Measurements from ENCODE around the gene MAZ.
A peak's percentile ranks its signal among the peaks of the same experiment; 100 is the strongest.

MAZ gene

DNA sequence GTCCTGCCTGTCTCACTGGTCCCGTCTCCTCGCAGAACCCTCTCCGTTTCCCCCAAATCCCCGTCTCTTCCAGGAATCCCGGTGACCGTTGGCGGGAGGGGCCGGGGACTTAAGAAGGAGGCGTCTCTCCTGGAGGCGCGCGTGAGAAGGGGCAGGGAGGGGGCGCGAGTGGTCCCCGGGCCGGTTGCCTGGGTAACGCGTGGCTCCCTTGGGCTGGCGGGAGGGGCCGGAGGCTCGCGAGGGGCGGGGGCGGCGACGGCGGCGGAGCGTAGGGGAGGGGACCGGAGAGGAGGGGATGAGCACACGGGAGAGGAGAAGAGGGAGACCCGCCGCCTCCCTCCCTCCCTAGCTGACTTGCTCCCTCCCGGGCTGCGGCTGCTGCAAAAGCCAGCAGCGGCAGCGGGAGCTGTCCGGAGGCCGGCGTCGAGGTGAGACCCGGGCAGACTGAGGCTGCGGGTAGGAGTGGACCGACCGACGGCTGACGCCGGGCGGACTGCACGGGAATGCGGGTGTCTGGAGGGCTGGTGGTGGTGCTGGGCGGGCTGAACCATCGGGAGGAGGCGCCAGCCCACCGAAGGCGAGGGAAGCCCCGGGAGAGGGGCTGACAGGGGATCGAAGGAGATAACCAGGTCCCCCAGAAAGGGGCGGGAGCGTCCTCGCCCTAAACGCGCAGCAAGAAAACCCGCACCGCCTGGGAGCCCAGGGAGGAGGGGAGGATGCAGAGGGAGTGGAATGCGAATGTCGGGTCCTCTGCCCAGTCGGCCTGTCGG lies 5.8 kb downstream of the MAZ start, which contains the start of gene PRRT2:
Gene PRRT2 (plus strand): TSS at position 298 of the 770 bp plus-strand sequence. CDS start 862 bp downstream, outside the sequence.
- H3K4me3 ChIP-seq (ENCODE audit: low read depth in 1 of 2, low read length in 2 of 2) = peak within 1 kb of the TSS; percentile 69 to 77
- H3K27ac ChIP-seq (ENCODE audit: low read length) = peak within 1 kb of the TSS; percentile 67
- peaks cover 25 to 82% of the 10 kb centered on the region in 2 donors for H3K4me1 ChIP-seq (ENCODE audit: control insufficient read depth in 1 of 2, insufficient read depth in 2 of 2, low read length in 2 of 2)
- peaks cover 6 to 13% of the 10 kb centered on the region in 2 donors for H3K36me3 ChIP-seq (ENCODE audit: control insufficient read depth in 1 of 2, insufficient read depth in 2 of 2, low read length in 2 of 2)
- no peaks in the 10 kb centered on the region for H3K27me3 ChIP-seq (ENCODE audit: low read depth, low read length)
- no peaks in the 10 kb centered on the region for H3K9me3 ChIP-seq (ENCODE audit: control insufficient read depth in 1 of 2, low read length in 2 of 2)

GRCh38 chr16:29812754-29813643 lies 6.7 kb downstream of the MAZ start:
- H3K36me3 ChIP-seq (ENCODE audit: control insufficient read depth in 1 of 2, insufficient read depth in 2 of 2, low read length in 2 of 2) = peaks cover 6 to 13% of the 10 kb centered on the region in 2 donors
- H3K4me1 ChIP-seq (ENCODE audit: control insufficient read depth in 1 of 2, insufficient read depth in 2 of 2, low read length in 2 of 2) = peaks cover 25 to 84% of the 10 kb centered on the region in 2 donors
- no peaks in the 10 kb centered on the region for H3K9me3 ChIP-seq (ENCODE audit: control insufficient read depth in 1 of 2, low read length in 2 of 2)
- H3K4me3 ChIP-seq (ENCODE audit: low read depth in 1 of 2, low read length in 2 of 2) = peak overlapping the region; percentile 30 to 77
- H3K27ac ChIP-seq (ENCODE audit: low read length) = no peak overlapping the region
- H3K27me3 ChIP-seq (ENCODE audit: low read depth, low read length) = no peaks in the 10 kb centered on the region

GRCh38 chr16:29813644-29814562 lies 7.6 kb downstream of the MAZ start:
- no peak overlapping the region for H3K27ac ChIP-seq (ENCODE audit: low read length)
- peak overlapping the region in 1 of 2 donors; percentile 77 for H3K4me3 ChIP-seq (ENCODE audit: low read depth in 1 of 2, low read length in 2 of 2)
- H3K27me3 ChIP-seq (ENCODE audit: low read depth, low read length) = no peaks in the 10 kb centered on the region
- peaks cover 2 to 14% of the 10 kb centered on the region in 2 donors for H3K36me3 ChIP-seq (ENCODE audit: control insufficient read depth in 1 of 2, insufficient read depth in 2 of 2, low read length in 2 of 2)
- no peaks in the 10 kb centered on the region for H3K9me3 ChIP-seq (ENCODE audit: control insufficient read depth in 1 of 2, low read length in 2 of 2)
- H3K4me1 ChIP-seq (ENCODE audit: control insufficient read depth in 1 of 2, insufficient read depth in 2 of 2, low read length in 2 of 2) = peaks cover 17 to 75% of the 10 kb centered on the region in 2 donors

DNA sequence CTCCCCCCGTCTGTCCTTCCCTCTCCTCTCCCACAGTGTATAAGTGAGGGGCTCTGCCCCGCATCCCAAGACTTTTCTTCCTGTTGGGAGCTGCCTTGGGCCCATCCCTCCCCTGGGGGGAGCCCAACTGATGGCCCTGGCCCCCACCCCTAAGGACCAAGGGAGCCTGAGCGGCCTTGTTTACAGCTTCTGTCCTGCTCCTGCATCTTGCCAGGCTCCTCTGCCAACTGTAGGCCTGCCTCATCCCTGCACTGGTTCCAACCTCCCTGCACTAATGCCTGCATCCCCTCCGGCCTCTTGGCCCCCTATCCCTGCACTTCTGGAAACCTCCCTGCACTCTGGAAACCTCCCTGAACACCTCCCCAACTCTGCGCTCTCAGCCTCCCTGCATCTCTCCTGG lies 8.3 kb downstream of the MAZ start:
- peaks cover 4 to 12% of the 10 kb centered on the region in 2 donors for H3K36me3 ChIP-seq (ENCODE audit: control insufficient read depth in 1 of 2, insufficient read depth in 2 of 2, low read length in 2 of 2)
- H3K27ac ChIP-seq (ENCODE audit: low read length) = no peak overlapping the region
- H3K9me3 ChIP-seq (ENCODE audit: control insufficient read depth in 1 of 2, low read length in 2 of 2) = no peaks in the 10 kb centered on the region
- peak overlapping the region in 1 of 2 donors; percentile 85 for H3K4me3 ChIP-seq (ENCODE audit: low read depth in 1 of 2, low read length in 2 of 2)
- no peaks in the 10 kb centered on the region for H3K27me3 ChIP-seq (ENCODE audit: low read depth, low read length)
- H3K4me1 ChIP-seq (ENCODE audit: control insufficient read depth in 1 of 2, insufficient read depth in 2 of 2, low read length in 2 of 2) = peaks cover 12 to 73% of the 10 kb centered on the region in 2 donors

GRCh38 chr16:29815032-29815721 lies 8.8 kb downstream of the MAZ start:
- Histone ChIP-seq H3K9me3 (ENCODE audit: control insufficient read depth in 1 of 2, low read length in 2 of 2) (no peaks in the 10 kb centered on the region), H3K27ac (ENCODE audit: low read length) (no peak overlapping the region), H3K27me3 (ENCODE audit: low read depth, low read length) (no peaks in the 10 kb centered on the region), H3K36me3 (ENCODE audit: control insufficient read depth in 1 of 2, insufficient read depth in 2 of 2, low read length in 2 of 2) (peaks cover 4 to 6% of the 10 kb centered on the region in 2 donors), H3K4me3 (ENCODE audit: low read depth in 1 of 2, low read length in 2 of 2) (peak overlapping the region; percentile 83 to 85), H3K4me1 (ENCODE audit: control insufficient read depth in 1 of 2, insufficient read depth in 2 of 2, low read length in 2 of 2) (peaks cover 16 to 73% of the 10 kb centered on the region in 2 donors)

DNA sequence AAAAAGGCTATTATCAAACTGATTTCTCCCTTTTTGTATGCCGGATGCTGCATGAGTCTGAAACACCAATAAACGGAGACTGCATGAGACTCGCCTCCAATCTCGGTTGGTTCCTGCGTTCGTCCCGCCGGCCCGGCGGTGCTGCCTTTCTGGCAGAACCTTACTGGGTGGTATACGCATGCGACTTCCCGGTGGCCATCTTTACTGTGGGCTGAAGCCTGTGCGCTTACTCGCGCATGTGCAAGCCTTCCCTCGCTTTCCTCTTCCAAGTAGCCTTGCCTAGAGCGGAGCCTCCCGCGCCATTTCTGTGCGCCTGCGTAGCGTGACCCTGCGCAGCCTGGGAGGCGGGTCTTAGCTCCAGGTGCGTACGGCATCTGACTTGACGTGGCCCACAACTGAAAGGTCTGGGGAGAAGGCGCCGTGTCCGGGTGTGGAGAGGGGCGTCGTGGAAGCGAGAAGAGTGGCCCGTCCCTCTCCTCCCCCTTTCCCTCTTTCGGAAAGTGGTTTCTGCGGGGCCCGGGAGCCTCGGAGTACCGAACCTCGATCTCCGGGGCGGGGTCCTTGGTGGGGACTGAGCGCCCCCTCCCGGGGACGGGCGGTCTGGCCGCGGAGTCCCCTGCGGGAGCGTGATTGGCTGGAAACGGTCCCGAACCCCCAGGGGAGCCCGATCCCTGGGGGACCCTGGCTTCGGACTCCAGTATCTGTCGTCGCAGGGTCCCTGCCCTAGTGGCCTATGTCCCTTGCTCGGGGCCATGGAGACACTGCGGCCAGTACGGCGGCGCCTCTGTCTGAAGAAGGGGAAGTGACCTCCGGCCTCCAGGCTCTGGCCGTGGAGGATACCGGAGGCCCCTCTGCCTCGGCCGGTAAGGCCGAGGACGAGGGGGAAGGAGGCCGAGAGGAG lies 9.7 kb downstream of the MAZ start, which contains the start of gene PAGR1:
Gene PAGR1 (plus strand): TSS at position 360 of the 901 bp plus-strand sequence. CDS start 374 bp downstream, at position 734.
- Histone ChIP-seq H3K27me3 (ENCODE audit: low read depth, low read length) (no peaks in the 10 kb centered on the region), H3K27ac (ENCODE audit: low read length) (peak within 1 kb of the TSS; percentile 90), H3K36me3 (ENCODE audit: control insufficient read depth in 1 of 2, insufficient read depth in 2 of 2, low read length in 2 of 2) (peaks cover 4 to 6% of the 10 kb centered on the region in 2 donors), H3K9me3 (ENCODE audit: control insufficient read depth in 1 of 2, low read length in 2 of 2) (no peaks in the 10 kb centered on the region), H3K4me3 (ENCODE audit: low read depth in 1 of 2, low read length in 2 of 2) (peak within 1 kb of the TSS; percentile 83 to 85), H3K4me1 (ENCODE audit: control insufficient read depth in 1 of 2, insufficient read depth in 2 of 2, low read length in 2 of 2) (peaks cover 8 to 66% of the 10 kb centered on the region in 2 donors)

DNA sequence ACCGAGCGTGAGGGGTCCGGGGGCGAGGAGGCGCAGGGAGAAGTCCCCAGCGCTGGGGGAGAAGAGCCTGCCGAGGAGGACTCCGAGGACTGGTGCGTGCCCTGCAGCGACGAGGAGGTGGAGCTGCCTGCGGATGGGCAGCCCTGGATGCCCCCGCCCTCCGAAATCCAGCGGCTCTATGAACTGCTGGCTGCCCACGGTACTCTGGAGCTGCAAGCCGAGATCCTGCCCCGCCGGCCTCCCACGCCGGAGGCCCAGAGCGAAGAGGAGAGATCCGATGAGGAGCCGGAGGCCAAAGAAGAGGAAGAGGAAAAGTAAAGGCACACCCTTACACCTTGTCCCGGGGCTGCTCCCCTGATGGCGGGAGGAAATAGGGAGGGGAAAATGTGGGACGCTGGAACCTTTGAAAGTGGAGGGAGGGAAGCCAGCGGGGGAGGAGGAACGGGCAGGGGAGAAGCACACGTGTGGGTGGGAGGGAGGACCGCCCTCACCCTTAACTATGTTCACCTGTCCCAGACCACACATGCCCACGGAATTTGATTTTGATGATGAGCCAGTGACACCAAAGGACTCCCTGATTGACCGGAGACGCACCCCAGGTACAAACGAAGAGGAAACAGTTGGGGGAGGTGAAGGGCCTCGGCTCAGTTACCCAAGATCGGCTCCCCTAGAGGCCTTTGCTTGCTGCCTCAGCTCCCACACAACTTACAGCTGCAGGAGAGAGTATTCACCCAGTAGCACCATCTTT lies 10.5 kb downstream of the MAZ start:
- Histone ChIP-seq H3K4me1 (ENCODE audit: control insufficient read depth in 1 of 2, insufficient read depth in 2 of 2, low read length in 2 of 2) (peaks cover 13 to 73% of the 10 kb centered on the region in 2 donors), H3K27me3 (ENCODE audit: low read depth, low read length) (no peaks in the 10 kb centered on the region), H3K27ac (ENCODE audit: low read length) (peak overlapping the region; percentile 90)

DNA sequence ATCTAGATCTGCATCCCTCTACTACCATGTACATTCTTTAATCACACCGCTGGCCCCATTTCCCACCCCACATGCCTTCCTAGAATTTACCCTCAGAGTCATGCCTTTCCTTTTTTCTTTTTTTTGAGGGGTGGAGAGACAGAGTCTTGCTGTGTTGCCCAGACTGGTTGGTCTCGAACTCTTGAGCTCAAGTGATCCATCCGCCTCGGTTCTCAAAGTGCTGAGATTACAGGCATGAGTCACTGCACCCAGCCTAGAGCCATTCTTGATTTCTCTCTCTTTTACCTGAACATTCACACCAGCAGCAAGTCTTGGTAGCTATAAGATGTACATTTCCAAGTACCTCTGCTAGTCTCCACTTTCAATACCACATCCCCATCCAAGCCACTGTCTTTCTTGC lies 11.8 kb downstream of the MAZ start:
- Histone ChIP-seq H3K27me3 (ENCODE audit: low read depth, low read length) (no peaks in the 10 kb centered on the region), H3K36me3 (ENCODE audit: control insufficient read depth in 1 of 2, insufficient read depth in 2 of 2, low read length in 2 of 2) (peaks cover 4 to 12% of the 10 kb centered on the region in 2 donors), H3K9me3 (ENCODE audit: control insufficient read depth in 1 of 2, low read length in 2 of 2) (no peaks in the 10 kb centered on the region), H3K27ac (ENCODE audit: low read length) (no peak overlapping the region), H3K4me1 (ENCODE audit: control insufficient read depth in 1 of 2, insufficient read depth in 2 of 2, low read length in 2 of 2) (peaks cover 18 to 70% of the 10 kb centered on the region in 2 donors), H3K4me3 (ENCODE audit: low read depth in 1 of 2, low read length in 2 of 2) (no peak overlapping the region)

More for the DNA sequence above, 10.5 kb downstream of the MAZ start:
- Histone ChIP-seq H3K4me3 (ENCODE audit: low read depth in 1 of 2, low read length in 2 of 2) (peak overlapping the region; percentile 83 to 85), H3K9me3 (ENCODE audit: control insufficient read depth in 1 of 2, low read length in 2 of 2) (no peaks in the 10 kb centered on the region), H3K36me3 (ENCODE audit: control insufficient read depth in 1 of 2, insufficient read depth in 2 of 2, low read length in 2 of 2) (peaks cover 4 to 10% of the 10 kb centered on the region in 2 donors)

DNA sequence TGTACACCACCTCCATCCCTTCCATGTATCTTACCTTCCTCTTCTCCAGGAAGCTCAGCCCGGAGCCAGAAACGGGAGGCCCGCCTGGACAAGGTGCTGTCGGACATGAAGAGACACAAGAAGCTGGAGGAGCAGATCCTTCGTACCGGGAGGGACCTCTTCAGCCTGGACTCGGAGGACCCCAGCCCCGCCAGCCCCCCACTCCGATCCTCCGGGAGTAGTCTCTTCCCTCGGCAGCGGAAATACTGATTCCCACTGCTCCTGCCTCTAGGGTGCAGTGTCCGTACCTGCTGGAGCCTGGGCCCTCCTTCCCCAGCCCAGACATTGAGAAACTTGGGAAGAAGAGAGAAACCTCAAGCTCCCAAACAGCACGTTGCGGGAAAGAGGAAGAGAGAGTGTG lies 13.2 kb downstream of the MAZ start:
- peak overlapping the region; percentile 74 to 96 for H3K4me3 ChIP-seq (ENCODE audit: low read depth in 1 of 2, low read length in 2 of 2)
- no peaks in the 10 kb centered on the region for H3K9me3 ChIP-seq (ENCODE audit: control insufficient read depth in 1 of 2, low read length in 2 of 2)
- no peaks in the 10 kb centered on the region for H3K27me3 ChIP-seq (ENCODE audit: low read depth, low read length)
- peaks cover 18 to 63% of the 10 kb centered on the region in 2 donors for H3K4me1 ChIP-seq (ENCODE audit: control insufficient read depth in 1 of 2, insufficient read depth in 2 of 2, low read length in 2 of 2)
- peak overlapping the region; percentile 99 for H3K27ac ChIP-seq (ENCODE audit: low read length)
- peaks cover 4 to 12% of the 10 kb centered on the region in 2 donors for H3K36me3 ChIP-seq (ENCODE audit: control insufficient read depth in 1 of 2, insufficient read depth in 2 of 2, low read length in 2 of 2)

Measured in muscle layer of duodenum (tissue), 2 donors.